ENCODE data around the gene CDC42SE1. TPM values are rescaled to one million over a fixed set of nuclear protein-coding genes. Genes with fewer than 3 reads are reported as not detected.
A peak's percentile ranks its signal among the peaks of the same experiment; 100 is the strongest.

Gene CDC42SE1
- total RNA-seq, 8 experiments from 2014 or later, result 34.9 to 68.9 (median 52.4) TPM

GRCh38 chr1:151048645-151049032, 10.8 kb downstream of the CDC42SE1 start:
- no peak for ATAC-seq (replicated peaks in 6 of 8)
- Histone ChIP-seq H3K27ac (peak overlapping the region; percentile 96), H3K4me1 (replicated peaks in 1 of 2) (peaks cover 21 to 24% of the 10 kb centered on the region in 2 donors), H3K4me3 (peak overlapping the region; percentile 58 to 82 (median 75))
- WGBS, 10 experiments, result 0 to 100% (median 49%) methylated on average over 1 to 3 of the region's 3 CpGs; no CpG with 5 or more reads in 2 of the 10 experiments
- in situ Hi-C loops (cut with MboI; ENCODE audit: low pct_unique_long_range_greater_than_20kb in 2 of 9, low sequenced_read_pairs in 9 of 9, unreplicated experiment in 9 of 9), result no loop called here

GRCh38 chr1:151047925-151048644, 11.3 kb downstream of the CDC42SE1 start:
- peak overlapping the region; percentile 58 to 82 (median 75) for H3K4me3 ChIP-seq
- peak overlapping the region; percentile 96 for H3K27ac ChIP-seq
- ATAC-seq (replicated peaks in 6 of 8), result peak; percentile 71 to 83 (median 78)
- 0 to 8% (median 0%) methylated on average over 1 to 20 of the region's 48 CpGs; no CpG with 5 or more reads in 3 of the 10 experiments for WGBS, 10 experiments
- peaks cover 21 to 24% of the 10 kb centered on the region in 2 donors for H3K4me1 ChIP-seq (replicated peaks in 1 of 2)
- in situ Hi-C loops (cut with MboI; ENCODE audit: low pct_unique_long_range_greater_than_20kb in 2 of 9, low sequenced_read_pairs in 9 of 9, unreplicated experiment in 9 of 9), result no loop called here

- peak; percentile 63 to 85 (median 81) for ATAC-seq (replicated peaks in 6 of 8)
- Histone ChIP-seq H3K4me3 (peak within 1 kb of the TSS; percentile 58 to 82 (median 75)), H3K27ac (peak within 1 kb of the TSS; percentile 96), H3K4me1 (replicated peaks in 1 of 2) (peaks cover 21 to 24% of the 10 kb centered on the region in 2 donors)
- 0 to 2% (median 0%) methylated on average over 1 to 20 of the region's 29 CpGs; no CpG with 5 or more reads in 4 of the 10 experiments for WGBS, 10 experiments
- in situ Hi-C loops (cut with MboI; ENCODE audit: low pct_unique_long_range_greater_than_20kb in 2 of 9, low sequenced_read_pairs in 9 of 9, unreplicated experiment in 9 of 9), result no loop called here
These were observed 11.9 kb downstream of the CDC42SE1 start, which contains the start of gene C1orf56 for GRCh38 chr1:151047591-151047924. Gene C1orf56 (plus strand): TSS chr1:151047751. CDS start chr1:151047848, 97 bp downstream.

- ATAC-seq (replicated peaks in 6 of 8), result no peak
- in situ Hi-C loops (cut with MboI; ENCODE audit: low pct_unique_long_range_greater_than_20kb in 2 of 9, low sequenced_read_pairs in 9 of 9, unreplicated experiment in 9 of 9), result no loop called here
- H3K4me3 ChIP-seq, result no peak overlapping the region
- H3K27ac ChIP-seq, result no peak overlapping the region
- 57 to 100% (median 100%) methylated on average over 1 of the region's 1 CpG; no CpG with 5 or more reads in 3 of the 10 experiments for WGBS, 10 experiments
- H3K4me1 ChIP-seq (replicated peaks in 1 of 2), result peaks cover 2 to 4% of the 10 kb centered on the region in 2 donors
These were observed 16.3 kb downstream of the CDC42SE1 start for GRCh38 chr1:151043163-151043562.

GRCh38 chr1:151039521-151039920, 19.9 kb downstream of the CDC42SE1 start:
- 43 to 100% (median 79%) methylated on average over 1 to 3 of the region's 3 CpGs; no CpG with 5 or more reads in 2 of the 10 experiments for WGBS, 10 experiments
- Histone ChIP-seq H3K27ac (no peak overlapping the region), H3K4me1 (replicated peaks in 1 of 2) (no peaks in the 10 kb centered on the region), H3K4me3 (no peak overlapping the region)
- in situ Hi-C loops (cut with MboI; ENCODE audit: low pct_unique_long_range_greater_than_20kb in 2 of 9, low sequenced_read_pairs in 9 of 9, unreplicated experiment in 9 of 9), result no loop called here
- ATAC-seq (replicated peaks in 6 of 8), result no peak

- ATAC-seq (replicated peaks in 6 of 8), result no peak
- no peaks in the 10 kb centered on the region for H3K4me1 ChIP-seq (replicated peaks in 1 of 2)
- H3K4me3 ChIP-seq, result no peak overlapping the region
- no peak overlapping the region for H3K27ac ChIP-seq
- 47 to 100% (median 77%) methylated on average over 1 to 6 of the region's 6 CpGs; no CpG with 5 or more reads in 2 of the 10 experiments for WGBS, 10 experiments
- in situ Hi-C loops (cut with MboI; ENCODE audit: low pct_unique_long_range_greater_than_20kb in 2 of 9, low sequenced_read_pairs in 9 of 9, unreplicated experiment in 9 of 9), result no loop called here
These were observed 22.4 kb downstream of the CDC42SE1 start for GRCh38 chr1:151037032-151037431.

- Histone ChIP-seq H3K27ac (no peak within 1 kb of the TSS), H3K4me3 (no peak within 1 kb of the TSS), H3K4me1 (replicated peaks in 1 of 2) (no peaks in the 10 kb centered on the region)
- ATAC-seq (replicated peaks in 6 of 8), result no peak
- 0 to 100% (median 35%) methylated on average over 1 to 2 of the region's 2 CpGs; no CpG with 5 or more reads in 6 of the 10 experiments for WGBS, 10 experiments
- in situ Hi-C loops (cut with MboI; ENCODE audit: low pct_unique_long_range_greater_than_20kb in 2 of 9, low sequenced_read_pairs in 9 of 9, unreplicated experiment in 9 of 9), result no loop called here
These were observed 23.1 kb downstream of the CDC42SE1 start, which contains the start of gene BNIPL for GRCh38 chr1:151036356-151036755. Gene BNIPL (plus strand): TSS chr1:151036586. CDS start chr1:151036726, 140 bp downstream.

GRCh38 chr1:151035167-151035566, 24.3 kb downstream of the CDC42SE1 start:
- peak in 1 of 8 experiments; percentile 32 for ATAC-seq (replicated peaks in 6 of 8)
- H3K4me1 ChIP-seq (replicated peaks in 1 of 2), result no peaks in the 10 kb centered on the region
- no peak overlapping the region for H3K4me3 ChIP-seq
- in situ Hi-C loops (cut with MboI; ENCODE audit: low pct_unique_long_range_greater_than_20kb in 2 of 9, low sequenced_read_pairs in 9 of 9, unreplicated experiment in 9 of 9), result no loop called here
- H3K27ac ChIP-seq, result no peak overlapping the region
- WGBS, 10 experiments, result 78 to 100% (median 84%) methylated on average over 1 to 3 of the region's 3 CpGs; no CpG with 5 or more reads in 3 of the 10 experiments

- no peak for ATAC-seq (replicated peaks in 6 of 8)
- WGBS, 10 experiments, result 90 to 100% (median 97%) methylated on average over 3 to 8 of the region's 8 CpGs
- in situ Hi-C loops (cut with MboI; ENCODE audit: low pct_unique_long_range_greater_than_20kb in 2 of 9, low sequenced_read_pairs in 9 of 9, unreplicated experiment in 9 of 9), result no loop called here
- Histone ChIP-seq H3K27ac (no peak overlapping the region), H3K4me3 (no peak overlapping the region), H3K4me1 (replicated peaks in 1 of 2) (no peaks in the 10 kb centered on the region)
These were observed 27.3 kb downstream of the CDC42SE1 start for GRCh38 chr1:151032164-151032563.

- H3K27ac ChIP-seq, result no peak overlapping the region
- H3K4me3 ChIP-seq, result no peak overlapping the region
- H3K4me1 ChIP-seq (replicated peaks in 1 of 2), result no peaks in the 10 kb centered on the region
- in situ Hi-C loops (cut with MboI; ENCODE audit: low pct_unique_long_range_greater_than_20kb in 2 of 9, low sequenced_read_pairs in 9 of 9, unreplicated experiment in 9 of 9), result no loop called here
- ATAC-seq (replicated peaks in 6 of 8), result no peak
These were observed 33.0 kb downstream of the CDC42SE1 start for GRCh38 chr1:151026460-151026859.

- no peak overlapping the region for H3K27ac ChIP-seq
- peak; percentile 76 to 96 (median 86) for ATAC-seq (replicated peaks in 6 of 8)
- H3K4me3 ChIP-seq, result no peak overlapping the region
- H3K4me1 ChIP-seq (replicated peaks in 1 of 2), result no peaks in the 10 kb centered on the region
- in situ Hi-C loops (cut with MboI; ENCODE audit: low pct_unique_long_range_greater_than_20kb in 2 of 9, low sequenced_read_pairs in 9 of 9, unreplicated experiment in 9 of 9), result no loop called here
- WGBS, 10 experiments, result 17 to 100% (median 53%) methylated on average over 1 to 5 of the region's 6 CpGs; no CpG with 5 or more reads in 4 of the 10 experiments
These were observed 34.8 kb downstream of the CDC42SE1 start for GRCh38 chr1:151024540-151025146.

- Histone ChIP-seq H3K4me1 (replicated peaks in 1 of 2) (peaks cover 7 to 8% of the 10 kb centered on the region in 2 donors), H3K4me3 (no peak overlapping the region), H3K27ac (no peak overlapping the region)
- 60 to 100% (median 82%) methylated on average over 2 of the region's 2 CpGs; no CpG with 5 or more reads in 2 of the 10 experiments for WGBS, 10 experiments
- in situ Hi-C loops (cut with MboI; ENCODE audit: low pct_unique_long_range_greater_than_20kb in 2 of 9, low sequenced_read_pairs in 9 of 9, unreplicated experiment in 9 of 9), result no loop called here
- ATAC-seq (replicated peaks in 6 of 8), result peak in 1 of 8 experiments; percentile 7
These were observed 45.9 kb downstream of the CDC42SE1 start for GRCh38 chr1:151013518-151013917.

- WGBS, 10 experiments, result 59 to 94% (median 89%) methylated on average over 1 to 14 of the region's 14 CpGs; no CpG with 5 or more reads in 1 of the 10 experiments
- in situ Hi-C loops (cut with MboI; ENCODE audit: low pct_unique_long_range_greater_than_20kb in 2 of 9, low sequenced_read_pairs in 9 of 9, unreplicated experiment in 9 of 9), result no loop called here
- Histone ChIP-seq H3K4me1 (replicated peaks in 1 of 2) (peaks cover 8 to 9% of the 10 kb centered on the region in 2 donors), H3K4me3 (no peak overlapping the region), H3K27ac (no peak overlapping the region)
- ATAC-seq (replicated peaks in 6 of 8), result peak in 1 of 8 experiments; percentile 39
These were observed 46.5 kb downstream of the CDC42SE1 start for GRCh38 chr1:151012684-151013471.

Data from motor neuron (in vitro differentiated cells).